HL-60 (cell line): ENCODE results near the gene SRF.
"Not testable (repeated sequence)": the region's sequence is repeated elsewhere in the genome, so short reads cannot be mapped to it uniquely, and the experiment has no call there.

Experiments
- DNase-seq, 2 experiments: peaks; one replicate each; pipeline ENCODE4 v3.0.0-alpha.2; 2010 to 2020; ENCODE audit warnings: low read depth in 1 of 2, low spot score in 1 of 2
- H3K27ac ChIP-seq: fragments of 250-450 bp; sonication (Bioruptor Pico); replicated peaks from 2 replicates; pipeline ENCODE4 v1.5.1; 2020; ENCODE audit warnings: mild to moderate bottlenecking, moderate library complexity
- H3K27me3 ChIP-seq: fragments of 250-450 bp; sonication (Bioruptor Pico); 2 replicates; pipeline ENCODE4 v1.5.1; 2021; ENCODE audit warnings: mild to moderate bottlenecking, moderate library complexity; ENCODE audit not compliant: insufficient read depth, poor library complexity, severe bottlenecking
- H3K4me3 ChIP-seq: replicated peaks from 2 replicates; pipeline ENCODE4 v1.5.1; 2011; ENCODE audit warnings: mild to moderate bottlenecking, control low read depth, low read length; ENCODE audit not compliant: insufficient read depth
- GABPA ChIP-seq: IDR thresholded peaks from 2 replicates; pipeline ENCODE4 v1.6.1; 2012; ENCODE audit warnings: low read depth
- POLR2AphosphoS5 ChIP-seq: IDR thresholded peaks from 2 replicates; pipeline ENCODE4 v1.6.1; 2012; ENCODE audit warnings: low read depth
- SPI1 ChIP-seq: IDR thresholded peaks from 2 replicates; pipeline ENCODE4 v1.6.1; 2012; ENCODE audit warnings: low read depth, mild to moderate bottlenecking, borderline replicate concordance
- TF ChIP-seq, protein P1 (sequence below): IDR thresholded peaks from one replicate; pipeline ENCODE4 v1.5.1; 2011; ENCODE audit warnings: low read length, control low read depth, inconsistent platforms; ENCODE audit not compliant: insufficient read depth
- TF ChIP-seq, protein P2 (sequence below): IDR thresholded peaks from 2 replicates; pipeline ENCODE4 v1.6.1; 2012; ENCODE audit warnings: low read depth; ENCODE audit not compliant: insufficient replicate concordance

SRF gene

GRCh38 chr6:43138267-43138666, 32.8 kb upstream of the SRF start:
- Histone ChIP-seq H3K4me3 (no peak overlapping the region), H3K27me3 (no peaks in the 10 kb centered on the region), H3K27ac (no peak overlapping the region)
- TF ChIP-seq GABPA (no peak), SPI1 (no peak), POLR2AphosphoS5 (no peak)
- TF ChIP-seq, protein P1, sequence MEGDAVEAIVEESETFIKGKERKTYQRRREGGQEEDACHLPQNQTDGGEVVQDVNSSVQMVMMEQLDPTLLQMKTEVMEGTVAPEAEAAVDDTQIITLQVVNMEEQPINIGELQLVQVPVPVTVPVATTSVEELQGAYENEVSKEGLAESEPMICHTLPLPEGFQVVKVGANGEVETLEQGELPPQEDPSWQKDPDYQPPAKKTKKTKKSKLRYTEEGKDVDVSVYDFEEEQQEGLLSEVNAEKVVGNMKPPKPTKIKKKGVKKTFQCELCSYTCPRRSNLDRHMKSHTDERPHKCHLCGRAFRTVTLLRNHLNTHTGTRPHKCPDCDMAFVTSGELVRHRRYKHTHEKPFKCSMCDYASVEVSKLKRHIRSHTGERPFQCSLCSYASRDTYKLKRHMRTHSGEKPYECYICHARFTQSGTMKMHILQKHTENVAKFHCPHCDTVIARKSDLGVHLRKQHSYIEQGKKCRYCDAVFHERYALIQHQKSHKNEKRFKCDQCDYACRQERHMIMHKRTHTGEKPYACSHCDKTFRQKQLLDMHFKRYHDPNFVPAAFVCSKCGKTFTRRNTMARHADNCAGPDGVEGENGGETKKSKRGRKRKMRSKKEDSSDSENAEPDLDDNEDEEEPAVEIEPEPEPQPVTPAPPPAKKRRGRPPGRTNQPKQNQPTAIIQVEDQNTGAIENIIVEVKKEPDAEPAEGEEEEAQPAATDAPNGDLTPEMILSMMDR: no peak
- TF ChIP-seq, protein P2, sequence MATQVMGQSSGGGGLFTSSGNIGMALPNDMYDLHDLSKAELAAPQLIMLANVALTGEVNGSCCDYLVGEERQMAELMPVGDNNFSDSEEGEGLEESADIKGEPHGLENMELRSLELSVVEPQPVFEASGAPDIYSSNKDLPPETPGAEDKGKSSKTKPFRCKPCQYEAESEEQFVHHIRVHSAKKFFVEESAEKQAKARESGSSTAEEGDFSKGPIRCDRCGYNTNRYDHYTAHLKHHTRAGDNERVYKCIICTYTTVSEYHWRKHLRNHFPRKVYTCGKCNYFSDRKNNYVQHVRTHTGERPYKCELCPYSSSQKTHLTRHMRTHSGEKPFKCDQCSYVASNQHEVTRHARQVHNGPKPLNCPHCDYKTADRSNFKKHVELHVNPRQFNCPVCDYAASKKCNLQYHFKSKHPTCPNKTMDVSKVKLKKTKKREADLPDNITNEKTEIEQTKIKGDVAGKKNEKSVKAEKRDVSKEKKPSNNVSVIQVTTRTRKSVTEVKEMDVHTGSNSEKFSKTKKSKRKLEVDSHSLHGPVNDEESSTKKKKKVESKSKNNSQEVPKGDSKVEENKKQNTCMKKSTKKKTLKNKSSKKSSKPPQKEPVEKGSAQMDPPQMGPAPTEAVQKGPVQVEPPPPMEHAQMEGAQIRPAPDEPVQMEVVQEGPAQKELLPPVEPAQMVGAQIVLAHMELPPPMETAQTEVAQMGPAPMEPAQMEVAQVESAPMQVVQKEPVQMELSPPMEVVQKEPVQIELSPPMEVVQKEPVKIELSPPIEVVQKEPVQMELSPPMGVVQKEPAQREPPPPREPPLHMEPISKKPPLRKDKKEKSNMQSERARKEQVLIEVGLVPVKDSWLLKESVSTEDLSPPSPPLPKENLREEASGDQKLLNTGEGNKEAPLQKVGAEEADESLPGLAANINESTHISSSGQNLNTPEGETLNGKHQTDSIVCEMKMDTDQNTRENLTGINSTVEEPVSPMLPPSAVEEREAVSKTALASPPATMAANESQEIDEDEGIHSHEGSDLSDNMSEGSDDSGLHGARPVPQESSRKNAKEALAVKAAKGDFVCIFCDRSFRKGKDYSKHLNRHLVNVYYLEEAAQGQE: no peak
- no peak for DNase-seq

- not testable (repeated sequence) for H3K4me3 ChIP-seq, H3K27ac ChIP-seq, H3K27me3 ChIP-seq, DNase-seq
These were observed 31.1 kb upstream of the SRF start for GRCh38 chr6:43139973-43140372.

GRCh38 chr6:43141644-43142043, 29.4 kb upstream of the SRF start:
- TF ChIP-seq POLR2AphosphoS5 (no peak), GABPA (no peak), SPI1 (no peak)
- TF ChIP-seq, protein P2: no peak
- TF ChIP-seq, protein P1: no peak
- no peak for DNase-seq
- H3K4me3 ChIP-seq: no peak overlapping the region
- no peaks in the 10 kb centered on the region for H3K27me3 ChIP-seq
- H3K27ac ChIP-seq: no peak overlapping the region

DNA sequence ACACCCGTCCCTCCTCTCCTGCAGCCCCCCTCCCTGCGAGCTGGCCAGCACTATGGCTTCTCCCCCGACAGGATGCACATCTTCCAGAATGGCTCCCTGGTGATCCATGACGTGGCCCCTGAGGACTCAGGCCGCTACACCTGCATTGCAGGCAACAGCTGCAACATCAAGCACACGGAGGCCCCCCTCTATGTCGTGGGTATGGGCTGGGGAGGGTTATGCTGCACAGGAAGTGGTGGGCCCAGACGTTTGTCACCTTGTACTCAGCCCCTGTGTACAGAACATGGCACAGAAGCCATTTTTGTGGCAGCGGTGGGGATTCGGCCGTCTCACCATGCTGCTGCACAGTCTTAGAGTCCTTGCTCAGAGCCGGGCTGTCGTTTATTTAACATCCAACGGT, 29.0 kb upstream of the SRF start:
- H3K27me3 ChIP-seq: no peaks in the 10 kb centered on the region
- no peak overlapping the region for H3K27ac ChIP-seq
- H3K4me3 ChIP-seq: no peak overlapping the region
- no peak for DNase-seq
- TF ChIP-seq POLR2AphosphoS5 (no peak), SPI1 (no peak), GABPA (no peak)
- TF ChIP-seq, protein P2: no peak
- TF ChIP-seq, protein P1: no peak
